ENCODE data around the gene HIRA. TPM values are rescaled to one million over a fixed set of nuclear protein-coding genes. Genes with fewer than 3 reads are reported as not detected.
A peak's percentile ranks its signal among the peaks of the same experiment; 100 is the strongest.
"Not testable (repeated sequence)": the region's sequence is repeated elsewhere in the genome, so short reads cannot be mapped to it uniquely, and the experiment has no call there.

Gene HIRA
- total and polyA plus RNA-seq, 9 of the 15 experiments (the other 6 are each of a cell fraction or from before 2014, with no cell fraction given): 0.96 to 132 (median 58.4) TPM

- H4K20me1 ChIP-seq (replicated peaks; ENCODE audit: control insufficient read depth, insufficient read depth, low read length); BruUV-seq (replicated peaks); H2AFZ ChIP-seq (ENCODE audit: low read depth, low read length); ATAC-seq; H3K4me3 ChIP-seq; H3K9me1 ChIP-seq (ENCODE audit: control insufficient read depth, insufficient read depth, low read length); intact Hi-C loops (cut with micrococcal nuclease); CTCF ChIA-PET (ENCODE audit: low intra/inter-chr PET ratio); FAIRE-seq; in situ Hi-C loops (cut with MboI); H3K9ac ChIP-seq (ENCODE audit: insufficient read depth in 1 of 2, low read depth in 2 of 2, low read length in 2 of 2); H3K9me3 ChIP-seq (replicated peaks; ENCODE audit: control insufficient read depth, insufficient read depth, low read depth, low read length); H3K27ac ChIP-seq (ENCODE audit: extremely low read depth, low read depth, low read length); H3K4me2 ChIP-seq (ENCODE audit: insufficient read depth, low read length); H3K27me3 ChIP-seq (ENCODE audit: control insufficient read depth in 2 of 2, insufficient read depth in 2 of 2, low read length in 2 of 2): not testable (repeated sequence)
- Histone ChIP-seq H3K4me1 (replicated peaks in 1 of 2; ENCODE audit: control insufficient read depth in 2 of 2, insufficient read depth in 2 of 2, low read length in 2 of 2) (peaks cover 5 to 18% of the 10 kb centered on the region in 2 experiments), H3K79me2 (ENCODE audit: control insufficient read depth, insufficient read depth, low read length) (peaks cover 38% of the 10 kb centered on the region), H3K36me3 (ENCODE audit: control insufficient read depth, insufficient read depth, low read length) (peaks cover 62% of the 10 kb centered on the region)
- 95% methylated on average over 9 of the region's 9 CpGs for WGBS (ENCODE audit: insufficient coverage, low coverage, missing lambda C conversion rate)
- POLR2A ChIA-PET: interaction anchor here (0.6 to 11.9 kb wide), 7 partner anchors 12 to 494 kb away, joined by 3 to 284 read pairs (median 4); partner anchors contain the start of gene C22orf39
- peak in 1 of 4 experiments; percentile 30 for DNase-seq (ENCODE audit: extremely low read depth in 1 of 4, low spot score in 3 of 4)
- peak; percentile 16; the same call in 1 of the 2 replicates for TF ChIP-seq NR2F6 (CRISPR knock-in tag; IDR thresholded peaks at IDR 0.05)
- peak; percentile 58; the same call in 1 of the 2 replicates for TF ChIP-seq THRB (CRISPR knock-in tag; conservative IDR thresholded peaks at IDR 0.05)
- 0 out of 2 replicates have a peak, but pooled peaks have one; percentile 9 for TF ChIP-seq ELF4 (CRISPR knock-in tag; IDR thresholded peaks at IDR 0.05)
- 0 out of 4 replicates have a peak, but pooled peaks of 1 of the 2 experiments have one; percentile 25 for TF ChIP-seq TEAD1 (CRISPR knock-in tag; IDR thresholded peaks at IDR 0.05)
- TF ChIP-seq POLR2G (IDR thresholded peaks at IDR 0.05; ENCODE audit: low read depth, low read length): 0 out of 2 replicates have a peak, but pooled peaks have one; percentile 13
- TF ChIP-seq CHD7 (IDR thresholded peaks at IDR 0.05; ENCODE audit: low read depth, low read length): peak; percentile 52
- 0 out of 2 replicates have a peak, but pooled peaks have one; percentile 21 for TF ChIP-seq GABPB2 (CRISPR knock-in tag; conservative IDR thresholded peaks at IDR 0.05)
These were observed 5.1 kb upstream of the HIRA start for GRCh38 chr22:19436444-19437161.
